WTC11 (cell line): ENCODE results near the gene SPRTN.

Experiments
- FOXJ3 ChIP-seq: sonication (generic); formaldehyde crosslinking; IDR thresholded peaks from 2 replicates; pipeline ENCODE4 v1.9.0; 2021; ENCODE audit warnings: missing genetic modification reagents, mild to moderate bottlenecking, borderline replicate concordance
- ZNF121 ChIP-seq: sonication (generic); formaldehyde crosslinking; IDR thresholded peaks from 2 replicates; pipeline ENCODE4 v1.8.0; 2023; ENCODE audit warnings: missing genetic modification reagents
- TF ChIP-seq, protein P1 (sequence below): sonication (generic); formaldehyde crosslinking; IDR thresholded peaks from 2 replicates; pipeline ENCODE4 v1.8.1; 2023; ENCODE audit warnings: mild to moderate bottlenecking, missing genetic modification reagents, moderate library complexity
- TF ChIP-seq, protein P2 (sequence below): fragments of 200-600 bp; IDR thresholded peaks from 2 replicates; pipeline ENCODE4 v1.8.0; 2022; ENCODE audit warnings: antibody characterized with exemption
- TF ChIP-seq, protein P3 (sequence below): sonication (generic); formaldehyde crosslinking; IDR thresholded peaks from 2 replicates; pipeline ENCODE4 v1.8.0; 2022; ENCODE audit warnings: mild to moderate bottlenecking, missing genetic modification reagents
- TF ChIP-seq, protein P4 (sequence below): sonication (generic); formaldehyde crosslinking; IDR thresholded peaks from 2 replicates; pipeline ENCODE4 v1.8.0; 2022; ENCODE audit warnings: mild to moderate bottlenecking, missing genetic modification reagents

DNA sequence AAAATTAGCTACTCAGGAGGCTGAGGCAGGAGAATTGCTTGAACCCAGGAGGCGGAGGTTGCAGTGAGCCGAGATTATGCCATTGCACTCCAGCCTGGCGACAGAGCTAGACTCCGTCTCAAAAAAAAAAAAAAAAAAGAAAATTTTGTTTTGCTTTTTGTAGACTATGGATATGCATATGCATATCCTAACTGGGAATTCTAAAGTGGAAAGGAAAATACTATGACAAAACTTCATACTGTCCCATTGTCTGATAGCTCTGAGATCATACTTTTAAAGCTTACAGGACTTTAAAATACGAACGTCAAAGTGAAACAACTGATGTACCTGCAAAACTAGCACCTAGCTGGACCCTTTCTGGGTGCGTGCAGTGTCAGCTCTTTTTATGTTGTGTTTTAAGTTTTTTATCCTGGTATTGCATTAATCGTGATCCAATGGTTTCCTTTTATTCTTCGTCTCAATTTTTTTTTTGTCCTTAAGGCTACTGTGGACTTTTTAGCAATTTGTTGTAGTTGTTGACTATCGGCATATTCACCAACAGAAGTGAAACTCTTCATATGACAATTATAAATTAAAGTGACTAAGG lies 19.2 kb downstream of the SPRTN start:
- TF ChIP-seq, protein P1, sequence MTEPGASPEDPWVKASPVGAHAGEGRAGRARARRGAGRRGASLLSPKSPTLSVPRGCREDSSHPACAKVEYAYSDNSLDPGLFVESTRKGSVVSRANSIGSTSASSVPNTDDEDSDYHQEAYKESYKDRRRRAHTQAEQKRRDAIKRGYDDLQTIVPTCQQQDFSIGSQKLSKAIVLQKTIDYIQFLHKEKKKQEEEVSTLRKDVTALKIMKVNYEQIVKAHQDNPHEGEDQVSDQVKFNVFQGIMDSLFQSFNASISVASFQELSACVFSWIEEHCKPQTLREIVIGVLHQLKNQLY: no peak
- TF ChIP-seq, protein P2, sequence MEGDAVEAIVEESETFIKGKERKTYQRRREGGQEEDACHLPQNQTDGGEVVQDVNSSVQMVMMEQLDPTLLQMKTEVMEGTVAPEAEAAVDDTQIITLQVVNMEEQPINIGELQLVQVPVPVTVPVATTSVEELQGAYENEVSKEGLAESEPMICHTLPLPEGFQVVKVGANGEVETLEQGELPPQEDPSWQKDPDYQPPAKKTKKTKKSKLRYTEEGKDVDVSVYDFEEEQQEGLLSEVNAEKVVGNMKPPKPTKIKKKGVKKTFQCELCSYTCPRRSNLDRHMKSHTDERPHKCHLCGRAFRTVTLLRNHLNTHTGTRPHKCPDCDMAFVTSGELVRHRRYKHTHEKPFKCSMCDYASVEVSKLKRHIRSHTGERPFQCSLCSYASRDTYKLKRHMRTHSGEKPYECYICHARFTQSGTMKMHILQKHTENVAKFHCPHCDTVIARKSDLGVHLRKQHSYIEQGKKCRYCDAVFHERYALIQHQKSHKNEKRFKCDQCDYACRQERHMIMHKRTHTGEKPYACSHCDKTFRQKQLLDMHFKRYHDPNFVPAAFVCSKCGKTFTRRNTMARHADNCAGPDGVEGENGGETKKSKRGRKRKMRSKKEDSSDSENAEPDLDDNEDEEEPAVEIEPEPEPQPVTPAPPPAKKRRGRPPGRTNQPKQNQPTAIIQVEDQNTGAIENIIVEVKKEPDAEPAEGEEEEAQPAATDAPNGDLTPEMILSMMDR: no peak
- TF ChIP-seq, protein P3, sequence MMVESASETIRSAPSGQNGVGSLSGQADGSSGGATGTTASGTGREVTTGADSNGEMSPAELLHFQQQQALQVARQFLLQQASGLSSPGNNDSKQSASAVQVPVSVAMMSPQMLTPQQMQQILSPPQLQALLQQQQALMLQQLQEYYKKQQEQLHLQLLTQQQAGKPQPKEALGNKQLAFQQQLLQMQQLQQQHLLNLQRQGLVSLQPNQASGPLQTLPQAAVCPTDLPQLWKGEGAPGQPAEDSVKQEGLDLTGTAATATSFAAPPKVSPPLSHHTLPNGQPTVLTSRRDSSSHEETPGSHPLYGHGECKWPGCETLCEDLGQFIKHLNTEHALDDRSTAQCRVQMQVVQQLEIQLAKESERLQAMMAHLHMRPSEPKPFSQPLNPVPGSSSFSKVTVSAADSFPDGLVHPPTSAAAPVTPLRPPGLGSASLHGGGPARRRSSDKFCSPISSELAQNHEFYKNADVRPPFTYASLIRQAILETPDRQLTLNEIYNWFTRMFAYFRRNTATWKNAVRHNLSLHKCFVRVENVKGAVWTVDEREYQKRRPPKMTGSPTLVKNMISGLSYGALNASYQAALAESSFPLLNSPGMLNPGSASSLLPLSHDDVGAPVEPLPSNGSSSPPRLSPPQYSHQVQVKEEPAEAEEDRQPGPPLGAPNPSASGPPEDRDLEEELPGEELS (CRISPR knock-in tag): no peak
- TF ChIP-seq ZNF121 (CRISPR knock-in tag): no peak
- TF ChIP-seq FOXJ3 (CRISPR knock-in tag): no peak
- TF ChIP-seq, protein P4, sequence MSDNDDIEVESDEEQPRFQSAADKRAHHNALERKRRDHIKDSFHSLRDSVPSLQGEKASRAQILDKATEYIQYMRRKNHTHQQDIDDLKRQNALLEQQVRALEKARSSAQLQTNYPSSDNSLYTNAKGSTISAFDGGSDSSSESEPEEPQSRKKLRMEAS (CRISPR knock-in tag): no peak
